Liver (tissue), 9 donors: Measurements from ENCODE around the gene MVB12B. TPM values are rescaled to one million over a fixed set of nuclear protein-coding genes. Genes with fewer than 3 reads are reported as not detected.

Experiments used
- DNase-seq: peaks from one replicate; pipeline ENCODE4 v3.0.0-alpha.2; 2017; ENCODE audit warnings: low spot score
- H3K27ac ChIP-seq, 2 donors: one replicate each; pipeline ENCODE4 v1.7.0; 2013; ENCODE audit warnings: inconsistent platforms in 2 of 2, low read length in 2 of 2, control low read depth in 1 of 2, low read depth in 1 of 2, mild to moderate bottlenecking in 1 of 2
- H3K27me3 ChIP-seq, 4 donors: one replicate each; pipeline versions ENCODE4 v1.6.1 to v1.7.0; 2013; ENCODE audit warnings: low read length in 3 of 4, inconsistent platforms in 1 of 4, mild to moderate bottlenecking in 1 of 4, moderate library complexity in 1 of 4; ENCODE audit not compliant: control insufficient read depth in 4 of 4, insufficient read depth in 4 of 4
- H3K36me3 ChIP-seq, 4 donors: one replicate each; pipeline versions ENCODE4 v1.6.1 to v1.7.0; 2013; ENCODE audit warnings: low read length in 3 of 4, mild to moderate bottlenecking in 3 of 4, low read depth in 1 of 4, moderate library complexity in 1 of 4; ENCODE audit not compliant: control insufficient read depth in 4 of 4, insufficient read depth in 3 of 4
- H3K4me1 ChIP-seq, 4 donors: one replicate each; pipeline versions ENCODE4 v1.6.1 to v1.7.0; 2013; ENCODE audit warnings: low read length in 3 of 4, mild to moderate bottlenecking in 3 of 4, moderate library complexity in 1 of 4; ENCODE audit not compliant: control insufficient read depth in 4 of 4, insufficient read depth in 4 of 4
- H3K4me3 ChIP-seq, 3 donors: one replicate each; pipeline versions ENCODE4 v1.6.1 to v1.7.0; 2013; ENCODE audit warnings: low read length in 3 of 3, control low read depth in 1 of 3, low read depth in 1 of 3, mild to moderate bottlenecking in 1 of 3
- H3K9ac ChIP-seq, 2 donors: one replicate each; pipeline ENCODE4 v1.7.0; 2013; ENCODE audit warnings: low read length in 2 of 2, mild to moderate bottlenecking in 2 of 2, moderate library complexity in 2 of 2, control low read depth in 1 of 2, low read depth in 1 of 2
- H3K9me3 ChIP-seq, 4 donors: one replicate each; pipeline versions ENCODE4 v1.6.1 to v1.7.0; 2013; ENCODE audit warnings: low read length in 3 of 4; ENCODE audit not compliant: control insufficient read depth in 4 of 4
- EGR1 ChIP-seq, 2 donors: IDR thresholded peaks; 2 replicates each; pipeline ENCODE4 v1.6.1; 2016 to 2018; ENCODE audit warnings: antibody characterized with exemption in 2 of 2, low read depth in 2 of 2
- FOXA1 ChIP-seq: IDR thresholded peaks from 2 replicates; pipeline ENCODE4 v1.6.1; 2016; ENCODE audit warnings: antibody characterized with exemption
- HNF4A ChIP-seq, 2 donors: conservative IDR thresholded peaks; 2 replicates each; pipeline ENCODE4 v1.6.1; 2016; ENCODE audit warnings: antibody characterized with exemption in 2 of 2, mild to moderate bottlenecking in 2 of 2
- HNF4G ChIP-seq: IDR thresholded peaks from 2 replicates; pipeline ENCODE4 v1.6.1; 2016; ENCODE audit warnings: antibody characterized with exemption
- JUND ChIP-seq, 2 donors: IDR thresholded peaks; 2 replicates each; pipeline ENCODE4 v1.6.1; 2016; ENCODE audit warnings: antibody characterized with exemption in 2 of 2
- NR2F2 ChIP-seq: IDR thresholded peaks from 2 replicates; pipeline ENCODE4 v1.6.1; 2016; ENCODE audit warnings: antibody characterized with exemption
- SP1 ChIP-seq: IDR thresholded peaks from 2 replicates; pipeline ENCODE4 v1.6.1; 2018; ENCODE audit warnings: antibody characterized with exemption, mild to moderate bottlenecking
- YY1 ChIP-seq: IDR thresholded peaks from 2 replicates; pipeline ENCODE4 v1.6.1; 2016; ENCODE audit warnings: antibody characterized with exemption, mild to moderate bottlenecking
- WGBS: extraction: QIAGEN DNeasy Blood & Tissue Kit; methylation state at CpG from one replicate; pipeline ENCODE4 v1.1.7; 2013; 5-methylcytosine and 5-hydroxymethylcytosine counted together
- polyA plus RNA-seq, 2 donors: library from polyadenylated mRNA; stranded (reverse) in 1 of 2; unstranded in 1 of 2; fragments of 200-250 nt in 1 of 2; fragments of >200 nt in 1 of 2; fragmentation: Nextera tagmentation in 1 of 2; extraction: Ambion mirVana in 1 of 2; gene quantifications; one replicate each; pipeline versions ENCODE4 v1.2.1 to v1.2.3, GENCODE V29; 2013 to 2015
- total RNA-seq, 2 donors: library from RNA; depleted of rRNA; stranded (reverse); fragments of >200 nt; gene quantifications; one replicate each; pipeline ENCODE4 v1.2.3, GENCODE V29; 2014
- TF ChIP-seq, protein P1 (sequence below): IDR thresholded peaks from 2 replicates; pipeline ENCODE4 v1.6.1; 2016; ENCODE audit warnings: antibody characterized with exemption
- TF ChIP-seq, protein P2 (sequence below): IDR thresholded peaks from 2 replicates; pipeline ENCODE4 v1.6.1; 2016; ENCODE audit warnings: antibody characterized with exemption, mild to moderate bottlenecking
- TF ChIP-seq, protein P3 (sequence below): IDR thresholded peaks from 2 replicates; pipeline ENCODE4 v1.6.1; 2016; ENCODE audit warnings: antibody characterized with exemption
- donor health status: healthy.
- donor health status: healthy.
- donor health status: healthy.
- donor health status: healthy.
- donor health status: healthy.

MVB12B gene
- total and polyA plus RNA-seq, 4 donors = 5.3 to 12.4 (median 8.4) TPM

DNA sequence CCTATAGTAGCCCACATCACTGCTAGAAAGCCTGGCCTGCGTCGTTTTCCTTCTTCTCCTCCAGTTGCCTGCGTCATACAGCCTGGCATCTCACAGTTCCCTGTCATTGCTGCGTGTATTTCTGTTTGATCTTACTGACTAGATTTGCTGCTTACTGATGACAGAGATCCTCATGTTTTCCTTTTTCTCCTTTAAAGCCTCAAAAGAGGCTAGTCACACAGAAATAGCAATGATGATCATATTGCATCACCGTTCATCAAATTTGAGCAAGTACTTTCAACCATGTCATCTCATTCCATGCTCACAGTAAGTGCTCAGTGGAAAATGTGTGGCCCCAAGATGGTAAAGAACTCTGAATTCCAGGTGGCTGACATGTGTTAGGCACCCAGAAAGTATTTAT, 76.8 kb downstream of the MVB12B start:
- Histone ChIP-seq H3K27ac (no peak overlapping the region), H3K9me3 (no peaks in the 10 kb centered on the region), H3K36me3 (peaks cover 0 to 5% (median 3%) of the 10 kb centered on the region in 4 donors), H3K4me3 (no peak overlapping the region), H3K9ac (no peak overlapping the region), H3K27me3 (no peaks in the 10 kb centered on the region), H3K4me1 (no peaks in the 10 kb centered on the region)
- 89% methylated on average over 5 of the region's 5 CpGs for WGBS
- TF ChIP-seq, protein P1, sequence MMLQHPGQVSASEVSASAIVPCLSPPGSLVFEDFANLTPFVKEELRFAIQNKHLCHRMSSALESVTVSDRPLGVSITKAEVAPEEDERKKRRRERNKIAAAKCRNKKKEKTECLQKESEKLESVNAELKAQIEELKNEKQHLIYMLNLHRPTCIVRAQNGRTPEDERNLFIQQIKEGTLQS = no peak
- no peak for DNase-seq

DNA sequence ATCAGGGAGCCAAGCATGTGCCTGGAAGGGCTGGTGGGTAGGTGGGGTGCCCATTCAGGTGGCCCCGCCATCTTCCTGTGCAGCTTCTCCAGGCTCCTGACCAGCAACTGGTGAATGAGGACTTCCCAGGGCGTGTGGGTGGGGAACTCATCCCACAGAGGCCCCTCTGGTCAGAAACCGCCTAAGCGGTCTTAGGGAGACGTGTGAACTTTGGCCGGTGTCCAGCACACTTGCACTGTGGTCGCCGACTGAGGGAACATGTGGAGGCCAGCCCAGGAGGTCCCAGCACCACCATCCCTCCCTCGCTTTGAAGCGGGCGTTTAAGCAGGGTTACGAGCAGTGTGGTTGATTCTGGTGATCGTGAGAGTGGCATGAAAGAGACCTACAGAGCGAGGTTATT, 77.8 kb downstream of the MVB12B start:
- no peak overlapping the region for H3K9ac ChIP-seq

DNA sequence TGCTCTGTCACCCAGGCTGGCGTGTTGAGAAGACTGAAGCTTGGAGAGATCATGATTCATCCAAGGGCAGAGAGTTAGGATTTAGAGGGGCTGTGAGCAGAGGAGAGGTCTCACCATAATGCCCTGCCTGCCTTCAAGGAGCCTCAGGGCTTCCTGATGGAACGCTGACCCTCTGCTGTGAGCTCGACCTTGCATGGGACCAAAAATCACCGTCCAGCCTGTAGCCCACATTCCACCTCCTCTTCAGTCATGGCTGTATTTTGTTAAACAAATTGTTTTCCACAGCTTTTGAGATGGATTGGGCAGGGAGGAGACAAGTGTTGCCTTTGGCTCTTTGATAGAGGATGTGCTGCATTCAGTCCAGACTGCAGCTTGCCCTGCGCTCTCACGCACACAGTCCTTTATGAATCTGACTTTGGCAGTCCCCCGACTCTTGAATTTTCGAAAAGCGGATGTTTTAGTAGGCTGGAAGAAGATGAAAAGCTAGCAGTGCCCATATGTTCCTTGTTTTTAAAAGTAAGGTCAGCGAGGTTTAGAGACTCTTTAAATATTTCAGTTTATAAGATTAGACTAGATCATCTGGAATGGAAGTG, 79.5 kb downstream of the MVB12B start:
- WGBS = 88% methylated on average over 10 of the region's 10 CpGs
- DNase-seq = no peak
- Histone ChIP-seq H3K36me3 (peaks cover 2 to 10% (median 2%) of the 10 kb centered on the region in 4 donors), H3K27me3 (no peaks in the 10 kb centered on the region), H3K27ac (no peak overlapping the region), H3K9ac (no peak overlapping the region), H3K4me1 (no peaks in the 10 kb centered on the region), H3K9me3 (no peaks in the 10 kb centered on the region), H3K4me3 (no peak overlapping the region)
- TF ChIP-seq HNF4A (conservative IDR thresholded peaks at IDR 0.05) = no peak
- no peak for TF ChIP-seq SP1
- TF ChIP-seq, protein P2, sequence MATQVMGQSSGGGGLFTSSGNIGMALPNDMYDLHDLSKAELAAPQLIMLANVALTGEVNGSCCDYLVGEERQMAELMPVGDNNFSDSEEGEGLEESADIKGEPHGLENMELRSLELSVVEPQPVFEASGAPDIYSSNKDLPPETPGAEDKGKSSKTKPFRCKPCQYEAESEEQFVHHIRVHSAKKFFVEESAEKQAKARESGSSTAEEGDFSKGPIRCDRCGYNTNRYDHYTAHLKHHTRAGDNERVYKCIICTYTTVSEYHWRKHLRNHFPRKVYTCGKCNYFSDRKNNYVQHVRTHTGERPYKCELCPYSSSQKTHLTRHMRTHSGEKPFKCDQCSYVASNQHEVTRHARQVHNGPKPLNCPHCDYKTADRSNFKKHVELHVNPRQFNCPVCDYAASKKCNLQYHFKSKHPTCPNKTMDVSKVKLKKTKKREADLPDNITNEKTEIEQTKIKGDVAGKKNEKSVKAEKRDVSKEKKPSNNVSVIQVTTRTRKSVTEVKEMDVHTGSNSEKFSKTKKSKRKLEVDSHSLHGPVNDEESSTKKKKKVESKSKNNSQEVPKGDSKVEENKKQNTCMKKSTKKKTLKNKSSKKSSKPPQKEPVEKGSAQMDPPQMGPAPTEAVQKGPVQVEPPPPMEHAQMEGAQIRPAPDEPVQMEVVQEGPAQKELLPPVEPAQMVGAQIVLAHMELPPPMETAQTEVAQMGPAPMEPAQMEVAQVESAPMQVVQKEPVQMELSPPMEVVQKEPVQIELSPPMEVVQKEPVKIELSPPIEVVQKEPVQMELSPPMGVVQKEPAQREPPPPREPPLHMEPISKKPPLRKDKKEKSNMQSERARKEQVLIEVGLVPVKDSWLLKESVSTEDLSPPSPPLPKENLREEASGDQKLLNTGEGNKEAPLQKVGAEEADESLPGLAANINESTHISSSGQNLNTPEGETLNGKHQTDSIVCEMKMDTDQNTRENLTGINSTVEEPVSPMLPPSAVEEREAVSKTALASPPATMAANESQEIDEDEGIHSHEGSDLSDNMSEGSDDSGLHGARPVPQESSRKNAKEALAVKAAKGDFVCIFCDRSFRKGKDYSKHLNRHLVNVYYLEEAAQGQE = no peak
- no peak for TF ChIP-seq EGR1 (IDR thresholded peaks at IDR 0.05; ENCODE audit: low read depth in 2 of 2)
- TF ChIP-seq, protein P3, sequence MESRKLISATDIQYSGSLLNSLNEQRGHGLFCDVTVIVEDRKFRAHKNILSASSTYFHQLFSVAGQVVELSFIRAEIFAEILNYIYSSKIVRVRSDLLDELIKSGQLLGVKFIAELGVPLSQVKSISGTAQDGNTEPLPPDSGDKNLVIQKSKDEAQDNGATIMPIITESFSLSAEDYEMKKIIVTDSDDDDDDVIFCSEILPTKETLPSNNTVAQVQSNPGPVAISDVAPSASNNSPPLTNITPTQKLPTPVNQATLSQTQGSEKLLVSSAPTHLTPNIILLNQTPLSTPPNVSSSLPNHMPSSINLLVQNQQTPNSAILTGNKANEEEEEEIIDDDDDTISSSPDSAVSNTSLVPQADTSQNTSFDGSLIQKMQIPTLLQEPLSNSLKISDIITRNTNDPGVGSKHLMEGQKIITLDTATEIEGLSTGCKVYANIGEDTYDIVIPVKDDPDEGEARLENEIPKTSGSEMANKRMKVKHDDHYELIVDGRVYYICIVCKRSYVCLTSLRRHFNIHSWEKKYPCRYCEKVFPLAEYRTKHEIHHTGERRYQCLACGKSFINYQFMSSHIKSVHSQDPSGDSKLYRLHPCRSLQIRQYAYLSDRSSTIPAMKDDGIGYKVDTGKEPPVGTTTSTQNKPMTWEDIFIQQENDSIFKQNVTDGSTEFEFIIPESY = no peak
- no peak for TF ChIP-seq JUND (IDR thresholded peaks at IDR 0.05)
- TF ChIP-seq YY1 = no peak
- TF ChIP-seq NR2F2 = no peak
- no peak for TF ChIP-seq FOXA1

More for the DNA sequence above, 77.8 kb downstream of the MVB12B start:
- TF ChIP-seq NR2F2 = no peak
- no peak for TF ChIP-seq FOXA1
- TF ChIP-seq, protein P2 = no peak
- TF ChIP-seq HNF4G = no peak
- no peak for TF ChIP-seq JUND (IDR thresholded peaks at IDR 0.05)
- TF ChIP-seq, protein P1 = no peak
- no peak overlapping the region for H3K4me3 ChIP-seq
- DNase-seq = no peak
- H3K36me3 ChIP-seq = peaks cover 0 to 5% (median 1%) of the 10 kb centered on the region in 4 donors
- H3K27ac ChIP-seq = no peak overlapping the region
- no peaks in the 10 kb centered on the region for H3K27me3 ChIP-seq
- 93% methylated on average over 14 of the region's 14 CpGs for WGBS
- no peaks in the 10 kb centered on the region for H3K9me3 ChIP-seq
- no peaks in the 10 kb centered on the region for H3K4me1 ChIP-seq
